ENCODE data around the gene SETD7.
A peak's percentile ranks its signal among the peaks of the same experiment; 100 is the strongest.

SETD7 gene

DNA sequence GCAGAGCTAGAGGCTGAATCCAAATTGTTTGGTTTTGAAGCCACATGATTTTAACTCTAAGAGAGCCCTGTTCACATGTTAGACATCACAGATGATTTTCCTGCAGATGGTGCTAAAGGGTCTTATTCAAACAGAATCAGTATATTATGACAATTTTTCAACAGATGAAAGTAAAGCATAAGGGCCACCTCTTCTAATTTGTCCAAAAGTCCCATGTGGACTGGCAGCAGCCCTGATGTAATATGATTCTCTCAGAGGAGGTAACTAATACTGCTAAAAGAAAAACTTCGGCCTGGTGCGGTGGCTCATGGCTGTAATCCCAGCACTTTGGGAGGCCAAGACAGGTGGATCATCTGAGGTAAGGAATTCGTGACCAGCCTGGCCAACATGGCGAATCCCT is 26.0 kb upstream of the SETD7 start:
- no peaks in the 10 kb centered on the region for H3K36me3 ChIP-seq (ENCODE audit: insufficient read depth, low read length)
- DNase-seq (no peak), ATAC-seq (ENCODE audit: insufficient read depth, low read depth) (no peak)
- no peak overlapping the region for H3K4me2 ChIP-seq (ENCODE audit: insufficient read depth, low read length)
- H4K20me1 ChIP-seq (ENCODE audit: insufficient read depth, low read length): no peaks in the 10 kb centered on the region
- H3K9me3 ChIP-seq (ENCODE audit: insufficient read depth, low read length, severe bottlenecking): no peaks in the 10 kb centered on the region
- no peak overlapping the region for H3K4me3 ChIP-seq (ENCODE audit: low read depth in 1 of 2, low read length in 2 of 2)
- H3K27me3 ChIP-seq (ENCODE audit: insufficient read depth, low read length, poor library complexity): no peaks in the 10 kb centered on the region
- no peaks in the 10 kb centered on the region for H3K79me2 ChIP-seq (ENCODE audit: insufficient read depth, low read length)
- TF ChIP-seq, protein P1, sequence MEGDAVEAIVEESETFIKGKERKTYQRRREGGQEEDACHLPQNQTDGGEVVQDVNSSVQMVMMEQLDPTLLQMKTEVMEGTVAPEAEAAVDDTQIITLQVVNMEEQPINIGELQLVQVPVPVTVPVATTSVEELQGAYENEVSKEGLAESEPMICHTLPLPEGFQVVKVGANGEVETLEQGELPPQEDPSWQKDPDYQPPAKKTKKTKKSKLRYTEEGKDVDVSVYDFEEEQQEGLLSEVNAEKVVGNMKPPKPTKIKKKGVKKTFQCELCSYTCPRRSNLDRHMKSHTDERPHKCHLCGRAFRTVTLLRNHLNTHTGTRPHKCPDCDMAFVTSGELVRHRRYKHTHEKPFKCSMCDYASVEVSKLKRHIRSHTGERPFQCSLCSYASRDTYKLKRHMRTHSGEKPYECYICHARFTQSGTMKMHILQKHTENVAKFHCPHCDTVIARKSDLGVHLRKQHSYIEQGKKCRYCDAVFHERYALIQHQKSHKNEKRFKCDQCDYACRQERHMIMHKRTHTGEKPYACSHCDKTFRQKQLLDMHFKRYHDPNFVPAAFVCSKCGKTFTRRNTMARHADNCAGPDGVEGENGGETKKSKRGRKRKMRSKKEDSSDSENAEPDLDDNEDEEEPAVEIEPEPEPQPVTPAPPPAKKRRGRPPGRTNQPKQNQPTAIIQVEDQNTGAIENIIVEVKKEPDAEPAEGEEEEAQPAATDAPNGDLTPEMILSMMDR (IDR thresholded peaks at IDR 0.05; ENCODE audit: borderline replicate concordance, extremely low read depth, low read length, poor library complexity, severe bottlenecking): peak; percentile 28
- no peak for TF ChIP-seq EZH2 (IDR thresholded peaks at IDR 0.05; ENCODE audit: borderline replicate concordance, low read depth, low read length, severe bottlenecking)
- H3K27ac ChIP-seq (ENCODE audit: low read length): no peak overlapping the region
- no peak overlapping the region for H2AFZ ChIP-seq (ENCODE audit: low read depth, low read length)
- no peak overlapping the region for H3K9ac ChIP-seq (ENCODE audit: low read depth, low read length)
- no peaks in the 10 kb centered on the region for H3K4me1 ChIP-seq (ENCODE audit: insufficient read depth, low read length)

DNA sequence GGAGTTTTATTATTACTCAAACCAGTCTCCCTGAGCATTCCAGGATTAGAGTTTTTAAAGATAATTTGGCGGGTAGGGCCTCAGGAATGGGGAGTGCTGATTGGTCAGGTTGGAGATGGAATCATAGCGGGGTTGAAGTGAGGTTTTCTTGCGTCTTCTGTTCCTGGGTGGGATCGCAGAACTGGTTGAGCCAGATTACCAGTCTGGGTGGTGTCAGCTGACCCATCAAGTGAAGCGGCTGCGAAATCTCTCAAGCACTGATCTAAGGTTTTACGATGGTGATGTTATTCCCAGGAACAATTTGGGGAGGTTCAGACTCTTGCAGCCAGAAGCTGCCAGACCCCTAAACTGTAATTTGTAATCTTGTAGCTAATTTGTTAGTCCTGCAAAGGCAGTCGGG is 25.1 kb upstream of the SETD7 start:
- H4K20me1 ChIP-seq (ENCODE audit: insufficient read depth, low read length): no peaks in the 10 kb centered on the region
- no peak overlapping the region for H3K9ac ChIP-seq (ENCODE audit: low read depth, low read length)
- H3K4me3 ChIP-seq (ENCODE audit: low read depth in 1 of 2, low read length in 2 of 2): no peak overlapping the region
- ATAC-seq (ENCODE audit: insufficient read depth, low read depth) (no peak), DNase-seq (no peak)
- no peak overlapping the region for H3K27ac ChIP-seq (ENCODE audit: low read length)
- no peak overlapping the region for H2AFZ ChIP-seq (ENCODE audit: low read depth, low read length)
- no peaks in the 10 kb centered on the region for H3K9me3 ChIP-seq (ENCODE audit: insufficient read depth, low read length, severe bottlenecking)
- no peaks in the 10 kb centered on the region for H3K79me2 ChIP-seq (ENCODE audit: insufficient read depth, low read length)
- H3K4me2 ChIP-seq (ENCODE audit: insufficient read depth, low read length): no peak overlapping the region
- no peak for TF ChIP-seq EZH2 (IDR thresholded peaks at IDR 0.05; ENCODE audit: borderline replicate concordance, low read depth, low read length, severe bottlenecking)
- TF ChIP-seq, protein P1 (IDR thresholded peaks at IDR 0.05; ENCODE audit: borderline replicate concordance, extremely low read depth, low read length, poor library complexity, severe bottlenecking): no peak
- H3K4me1 ChIP-seq (ENCODE audit: insufficient read depth, low read length): no peaks in the 10 kb centered on the region
- no peaks in the 10 kb centered on the region for H3K36me3 ChIP-seq (ENCODE audit: insufficient read depth, low read length)
- H3K27me3 ChIP-seq (ENCODE audit: insufficient read depth, low read length, poor library complexity): no peaks in the 10 kb centered on the region

DNA sequence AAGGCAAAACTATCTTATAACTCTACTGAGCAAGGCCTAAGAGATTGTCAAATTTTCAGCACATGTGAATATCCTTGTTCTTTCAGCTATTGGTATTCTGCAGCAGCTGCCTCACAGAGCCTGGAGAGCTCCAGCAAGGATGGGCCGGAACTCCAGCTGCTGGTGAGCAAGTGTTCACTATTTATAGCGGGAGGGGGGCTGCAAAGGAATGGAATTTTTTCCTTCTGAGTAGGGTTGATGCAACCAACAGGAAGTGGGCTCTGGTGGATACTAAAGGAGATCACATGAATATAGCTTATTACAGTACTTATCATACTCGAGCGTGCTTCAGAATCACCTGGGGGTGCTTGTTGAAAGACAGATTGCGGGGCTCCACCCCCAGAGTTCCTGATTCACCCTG is 20.2 kb upstream of the SETD7 start:
- Histone ChIP-seq H3K4me3 (ENCODE audit: low read depth in 1 of 2, low read length in 2 of 2) (no peak overlapping the region), H3K79me2 (ENCODE audit: insufficient read depth, low read length) (no peaks in the 10 kb centered on the region), H3K36me3 (ENCODE audit: insufficient read depth, low read length) (no peaks in the 10 kb centered on the region), H3K9me3 (ENCODE audit: insufficient read depth, low read length, severe bottlenecking) (no peaks in the 10 kb centered on the region), H3K27ac (ENCODE audit: low read length) (no peak overlapping the region), H4K20me1 (ENCODE audit: insufficient read depth, low read length) (no peaks in the 10 kb centered on the region), H3K27me3 (ENCODE audit: insufficient read depth, low read length, poor library complexity) (no peaks in the 10 kb centered on the region), H3K4me1 (ENCODE audit: insufficient read depth, low read length) (no peaks in the 10 kb centered on the region), H3K4me2 (ENCODE audit: insufficient read depth, low read length) (no peak overlapping the region), H3K9ac (ENCODE audit: low read depth, low read length) (no peak overlapping the region), H2AFZ (ENCODE audit: low read depth, low read length) (no peak overlapping the region)
- ATAC-seq (ENCODE audit: insufficient read depth, low read depth): no peak
- no peak for TF ChIP-seq EZH2 (IDR thresholded peaks at IDR 0.05; ENCODE audit: borderline replicate concordance, low read depth, low read length, severe bottlenecking)
- TF ChIP-seq, protein P1 (IDR thresholded peaks at IDR 0.05; ENCODE audit: borderline replicate concordance, extremely low read depth, low read length, poor library complexity, severe bottlenecking): no peak
- no peak for DNase-seq

DNA sequence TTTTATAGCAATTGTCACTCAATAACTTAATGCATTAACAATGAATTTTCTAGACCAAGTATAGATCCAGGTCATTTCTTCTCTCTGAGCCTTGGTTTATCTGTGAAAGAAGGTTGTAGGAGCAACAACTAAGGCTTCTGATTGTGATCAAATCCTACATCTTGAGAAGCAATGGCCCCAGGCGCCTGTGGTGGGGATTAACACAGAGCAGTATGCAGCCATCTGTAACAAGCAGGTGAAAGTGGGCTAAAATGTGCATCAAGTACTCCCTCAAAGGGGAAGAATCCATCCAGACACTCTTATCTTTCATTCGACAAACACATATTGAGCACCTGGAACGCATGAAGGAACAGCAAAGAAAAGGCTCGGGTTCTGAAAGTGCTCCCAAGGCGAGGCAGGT is 19.1 kb upstream of the SETD7 start:
- Histone ChIP-seq H3K4me1 (ENCODE audit: insufficient read depth, low read length) (no peaks in the 10 kb centered on the region), H3K27ac (ENCODE audit: low read length) (no peak overlapping the region), H3K36me3 (ENCODE audit: insufficient read depth, low read length) (no peaks in the 10 kb centered on the region), H3K4me3 (ENCODE audit: low read depth in 1 of 2, low read length in 2 of 2) (no peak overlapping the region), H4K20me1 (ENCODE audit: insufficient read depth, low read length) (no peaks in the 10 kb centered on the region), H3K27me3 (ENCODE audit: insufficient read depth, low read length, poor library complexity) (no peaks in the 10 kb centered on the region), H2AFZ (ENCODE audit: low read depth, low read length) (no peak overlapping the region), H3K9ac (ENCODE audit: low read depth, low read length) (no peak overlapping the region), H3K4me2 (ENCODE audit: insufficient read depth, low read length) (no peak overlapping the region), H3K9me3 (ENCODE audit: insufficient read depth, low read length, severe bottlenecking) (no peaks in the 10 kb centered on the region), H3K79me2 (ENCODE audit: insufficient read depth, low read length) (no peaks in the 10 kb centered on the region)
- DNase-seq: no peak
- no peak for ATAC-seq (ENCODE audit: insufficient read depth, low read depth)
- TF ChIP-seq, protein P1 (IDR thresholded peaks at IDR 0.05; ENCODE audit: borderline replicate concordance, extremely low read depth, low read length, poor library complexity, severe bottlenecking): no peak
- no peak for TF ChIP-seq EZH2 (IDR thresholded peaks at IDR 0.05; ENCODE audit: borderline replicate concordance, low read depth, low read length, severe bottlenecking)
